Measurements from ENCODE around the gene RAB10. TPM values are rescaled to one million over a fixed set of nuclear protein-coding genes. Genes with fewer than 3 reads are reported as not detected.

RAB10 gene
- 10 to 100 TPM; 13.5 to 13.8 TPM for total RNA-seq
- polyA plus RNA-seq (2013, experiment 1 of 2) = 56.1 TPM
- polyA plus RNA-seq (2013, experiment 2 of 2) = 49.9 TPM
- 29.7 to 234 (median 122) reads per million in 172 experiments for total RNA-seq

DNA sequence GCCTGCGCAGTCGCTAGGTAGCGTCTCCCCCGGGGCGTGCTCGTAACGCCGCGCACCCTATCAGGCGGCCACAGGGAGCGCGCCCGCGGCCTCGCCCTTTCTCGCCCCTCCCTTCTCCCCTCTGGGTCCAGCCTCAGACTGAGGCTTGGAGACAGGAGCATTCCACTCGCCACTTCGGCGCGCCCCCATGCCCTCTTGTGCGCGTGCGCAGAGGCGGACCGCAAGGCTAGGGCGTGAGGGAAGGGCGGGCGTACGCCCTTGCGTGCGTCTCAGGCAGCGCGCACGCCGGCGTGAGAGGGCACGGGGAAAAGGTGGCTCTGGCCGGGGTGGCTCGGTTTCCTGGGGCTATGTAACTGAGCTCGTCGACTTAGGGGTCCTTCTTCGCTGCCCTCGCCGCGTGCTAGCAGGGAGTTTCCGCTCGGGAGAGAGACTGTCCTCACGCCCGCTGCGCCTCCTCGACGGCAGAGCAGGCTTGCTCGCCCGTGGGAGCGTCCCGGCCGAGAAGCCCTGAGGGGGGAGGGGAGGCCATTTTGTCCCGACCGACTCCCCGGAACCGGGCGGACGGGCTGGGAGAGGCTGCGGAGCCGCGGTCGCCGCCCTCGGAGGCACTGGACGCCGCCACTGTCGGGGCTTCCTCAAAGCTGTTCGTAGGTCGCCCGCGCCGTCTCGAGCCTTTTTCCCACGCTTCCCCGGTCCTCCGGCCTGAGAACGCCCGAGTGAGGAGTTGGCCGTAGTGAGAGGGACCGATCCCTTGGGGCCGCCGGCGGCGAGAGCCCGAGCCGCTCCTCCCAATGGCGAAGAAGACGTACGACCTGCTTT, at the start of gene RAB10:
Gene RAB10, plus strand, starts transcription at position 267 of the 819 bp plus-strand sequence. Its CDS starts 525 bp downstream, at position 792.
- H3K4me1 Mint-ChIP-seq (ENCODE audit: low read depth) = peaks cover 43% of the 10 kb centered on the region
- H3K27me3 Mint-ChIP-seq = no peaks in the 10 kb centered on the region
- peak within 1 kb of the TSS; percentile 98 for H3K4me3 Mint-ChIP-seq
- Histone ChIP-seq H3K4me1 (ENCODE audit: insufficient read depth, low read length) (peaks cover 39% of the 10 kb centered on the region), H3K36me3 (ENCODE audit: insufficient read depth, low read length) (peaks cover 3% of the 10 kb centered on the region), H3K4me3 (ENCODE audit: low read length) (peak within 1 kb of the TSS; percentile 78), H3K27me3 (ENCODE audit: control insufficient read depth in 1 of 2, insufficient read depth in 2 of 2, low read length in 2 of 2) (no peaks in the 10 kb centered on the region), H3K9me3 (ENCODE audit: control insufficient read depth in 1 of 2, insufficient read depth in 1 of 2, low read length in 2 of 2) (no peaks in the 10 kb centered on the region), H3K27ac (ENCODE audit: low read depth in 1 of 2, low read length in 2 of 2) (peak within 1 kb of the TSS; percentile 91)
- peaks cover 40% of the 10 kb centered on the region for H3K36me3 Mint-ChIP-seq (ENCODE audit: low read depth)
- ATAC-seq (ENCODE audit: poor library complexity) (peak; percentile 88), DNase-seq (peak; percentile 97 to 100 (median 99))
- intact Hi-C loops (cut with DNase I, micrococcal nuclease) = loop anchor here (1.0 to 10.0 kb wide), 11 partner anchors 42 to 1959 kb away; partner anchors contain the start of genes HADHA (in 2 of the 2), HADHB (in 2 of the 2), ADGRF3 (in 1 of the 2) and ASXL2 (in 1 of the 2)
- no peaks in the 10 kb centered on the region for H3K9me3 Mint-ChIP-seq
- peak within 1 kb of the TSS; percentile 97 for H3K27ac Mint-ChIP-seq
- ChIA-PET CTCF (interaction anchor here (0.6 to 4.4 kb wide), 7 partner anchors 19 to 1006 kb away, joined by 3 to 16 read pairs (median 3); no protein-coding TSS in a partner anchor), POLR2A (interaction anchor here (0.6 to 2.9 kb wide), 23 partner anchors 9 to 1549 kb away, joined by 3 to 23 read pairs (median 5); partner anchors contain the start of genes ADGRF3, ASXL2, DTNB and KIF3C)
- TF ChIP-seq, protein P1, sequence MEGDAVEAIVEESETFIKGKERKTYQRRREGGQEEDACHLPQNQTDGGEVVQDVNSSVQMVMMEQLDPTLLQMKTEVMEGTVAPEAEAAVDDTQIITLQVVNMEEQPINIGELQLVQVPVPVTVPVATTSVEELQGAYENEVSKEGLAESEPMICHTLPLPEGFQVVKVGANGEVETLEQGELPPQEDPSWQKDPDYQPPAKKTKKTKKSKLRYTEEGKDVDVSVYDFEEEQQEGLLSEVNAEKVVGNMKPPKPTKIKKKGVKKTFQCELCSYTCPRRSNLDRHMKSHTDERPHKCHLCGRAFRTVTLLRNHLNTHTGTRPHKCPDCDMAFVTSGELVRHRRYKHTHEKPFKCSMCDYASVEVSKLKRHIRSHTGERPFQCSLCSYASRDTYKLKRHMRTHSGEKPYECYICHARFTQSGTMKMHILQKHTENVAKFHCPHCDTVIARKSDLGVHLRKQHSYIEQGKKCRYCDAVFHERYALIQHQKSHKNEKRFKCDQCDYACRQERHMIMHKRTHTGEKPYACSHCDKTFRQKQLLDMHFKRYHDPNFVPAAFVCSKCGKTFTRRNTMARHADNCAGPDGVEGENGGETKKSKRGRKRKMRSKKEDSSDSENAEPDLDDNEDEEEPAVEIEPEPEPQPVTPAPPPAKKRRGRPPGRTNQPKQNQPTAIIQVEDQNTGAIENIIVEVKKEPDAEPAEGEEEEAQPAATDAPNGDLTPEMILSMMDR (IDR thresholded peaks at IDR 0.05) = no peak

DNA sequence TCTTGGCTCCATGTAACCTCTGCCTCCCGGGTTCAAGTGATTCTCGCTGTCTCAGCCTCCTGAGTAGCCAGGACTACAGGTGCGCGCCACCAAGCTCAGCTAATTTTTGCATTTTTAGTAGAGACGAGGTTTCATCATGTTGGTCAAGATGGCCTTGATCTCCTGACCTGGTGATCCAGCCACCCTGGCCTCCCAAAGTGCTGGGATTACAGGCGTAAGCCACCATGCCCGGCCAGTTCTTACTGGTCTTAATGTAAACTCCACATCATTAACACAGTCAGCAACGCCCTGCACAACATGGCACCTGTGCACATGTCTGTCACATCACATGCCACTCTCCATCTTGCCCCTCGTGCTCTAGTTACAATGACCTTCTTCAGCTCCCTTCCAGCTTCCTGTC, 45.8 kb upstream of the RAB10 start:
- no peak for ATAC-seq (ENCODE audit: poor library complexity)
- Mint-ChIP-seq H3K9me3 (no peaks in the 10 kb centered on the region), H3K4me1 (ENCODE audit: low read depth) (peaks cover 8% of the 10 kb centered on the region), H3K4me3 (no peak overlapping the region), H3K36me3 (ENCODE audit: low read depth) (no peaks in the 10 kb centered on the region), H3K27me3 (no peaks in the 10 kb centered on the region), H3K27ac (no peak overlapping the region)
- Histone ChIP-seq H3K36me3 (ENCODE audit: insufficient read depth, low read length) (no peaks in the 10 kb centered on the region), H3K9me3 (ENCODE audit: control insufficient read depth in 1 of 2, insufficient read depth in 1 of 2, low read length in 2 of 2) (no peaks in the 10 kb centered on the region), H3K4me1 (ENCODE audit: insufficient read depth, low read length) (peaks cover 11% of the 10 kb centered on the region), H3K4me3 (ENCODE audit: low read length) (no peak overlapping the region), H3K27me3 (ENCODE audit: control insufficient read depth in 1 of 2, insufficient read depth in 2 of 2, low read length in 2 of 2) (no peaks in the 10 kb centered on the region), H3K27ac (ENCODE audit: low read depth in 1 of 2, low read length in 2 of 2) (no peak overlapping the region)
- CTCF ChIA-PET = no interaction called here
- POLR2A ChIA-PET = no interaction called here
- TF ChIP-seq, protein P1 (IDR thresholded peaks at IDR 0.05) = no peak
- intact Hi-C loops (cut with DNase I, micrococcal nuclease) = no loop called here
- DNase-seq = no peak

DNA sequence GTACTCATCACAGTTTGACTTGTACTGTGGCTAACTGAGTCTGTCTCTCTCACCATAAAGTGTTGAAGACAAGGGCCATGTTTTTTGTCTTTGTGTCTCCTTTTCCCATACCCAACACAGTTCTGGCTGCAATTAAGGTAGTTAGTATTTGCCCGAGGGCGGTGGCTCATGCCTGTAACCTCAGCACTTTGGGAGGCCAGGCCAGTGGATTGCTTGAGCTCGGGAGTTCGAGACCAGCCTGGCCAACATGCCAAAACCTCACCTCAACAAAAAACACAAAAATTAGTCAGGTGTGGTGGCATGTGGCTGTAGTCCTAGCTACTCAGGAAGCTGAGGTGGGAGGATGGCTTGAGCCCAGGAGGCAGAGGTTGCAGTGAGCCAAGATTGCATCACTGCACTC, 44.7 kb upstream of the RAB10 start:
- no peaks in the 10 kb centered on the region for H3K9me3 Mint-ChIP-seq
- H3K27ac Mint-ChIP-seq = no peak overlapping the region
- no peak overlapping the region for H3K4me3 Mint-ChIP-seq
- no peaks in the 10 kb centered on the region for H3K36me3 ChIP-seq (ENCODE audit: insufficient read depth, low read length)
- DNase-seq (no peak), ATAC-seq (ENCODE audit: poor library complexity) (no peak)
- no peak overlapping the region for H3K27ac ChIP-seq (ENCODE audit: low read depth in 1 of 2, low read length in 2 of 2)
- H3K4me1 Mint-ChIP-seq (ENCODE audit: low read depth) = peaks cover 8% of the 10 kb centered on the region
- POLR2A ChIA-PET = no interaction called here
- H3K36me3 Mint-ChIP-seq (ENCODE audit: low read depth) = no peaks in the 10 kb centered on the region
- CTCF ChIA-PET = no interaction called here
- H3K4me3 ChIP-seq (ENCODE audit: low read length) = no peak overlapping the region
- H3K27me3 ChIP-seq (ENCODE audit: control insufficient read depth in 1 of 2, insufficient read depth in 2 of 2, low read length in 2 of 2) = no peaks in the 10 kb centered on the region
- TF ChIP-seq, protein P1 (IDR thresholded peaks at IDR 0.05) = no peak
- H3K9me3 ChIP-seq (ENCODE audit: control insufficient read depth in 1 of 2, insufficient read depth in 1 of 2, low read length in 2 of 2) = no peaks in the 10 kb centered on the region
- intact Hi-C loops (cut with DNase I, micrococcal nuclease) = no loop called here
- no peaks in the 10 kb centered on the region for H3K27me3 Mint-ChIP-seq
- H3K4me1 ChIP-seq (ENCODE audit: insufficient read depth, low read length) = peaks cover 9% of the 10 kb centered on the region
